ENCODE data around the gene DUSP14.
"Not testable (repeated sequence)": the region's sequence is repeated elsewhere in the genome, so short reads cannot be mapped to it uniquely, and the experiment has no call there.

DUSP14 gene, protein sequence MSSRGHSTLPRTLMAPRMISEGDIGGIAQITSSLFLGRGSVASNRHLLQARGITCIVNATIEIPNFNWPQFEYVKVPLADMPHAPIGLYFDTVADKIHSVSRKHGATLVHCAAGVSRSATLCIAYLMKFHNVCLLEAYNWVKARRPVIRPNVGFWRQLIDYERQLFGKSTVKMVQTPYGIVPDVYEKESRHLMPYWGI

DNA sequence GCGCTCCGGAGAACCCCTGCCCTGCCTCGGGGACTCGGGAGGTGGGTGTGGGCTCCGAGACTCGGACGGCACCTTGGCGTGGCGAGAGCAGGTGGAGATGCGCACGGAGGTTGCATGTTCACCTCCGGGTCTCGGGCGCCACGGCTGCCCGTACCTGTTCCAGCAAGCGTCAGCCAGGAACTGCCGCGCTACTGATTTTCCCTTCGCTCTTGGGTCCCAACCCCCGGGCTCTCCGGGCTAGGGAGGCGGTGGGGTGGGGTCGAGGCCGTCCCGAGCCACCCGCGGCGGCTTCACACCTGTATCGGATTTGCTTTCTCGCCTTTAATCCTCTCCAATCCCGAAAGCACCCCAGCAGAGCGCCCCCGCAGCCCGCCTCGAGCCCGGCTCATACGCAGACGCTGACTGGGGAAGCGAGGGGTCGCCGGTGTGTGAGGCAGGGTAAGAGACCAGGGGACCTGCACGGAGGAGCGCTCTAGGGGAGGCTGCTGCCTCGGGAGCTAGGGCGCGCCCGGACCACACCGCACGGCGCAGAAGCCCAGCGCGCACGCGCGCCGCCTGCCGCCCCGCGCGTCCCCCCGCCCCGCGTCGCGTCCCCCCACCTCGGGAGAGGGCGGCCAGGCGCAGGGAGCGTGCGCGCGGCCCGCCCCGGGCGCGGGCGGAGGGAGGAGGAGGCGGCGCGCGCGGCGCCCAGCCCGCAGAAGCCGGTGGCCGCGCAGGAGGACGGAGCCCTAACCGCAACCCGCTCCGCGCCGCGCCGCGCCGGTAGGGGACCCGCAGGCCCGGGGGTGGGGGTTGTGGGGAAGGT is at the start of gene DUSP14:
DUSP14 (plus strand) TSS at position 695 of the 805 bp plus-strand sequence. CDS start 22,382 bp downstream, outside the sequence.
- DNase-seq: no peak

DNA sequence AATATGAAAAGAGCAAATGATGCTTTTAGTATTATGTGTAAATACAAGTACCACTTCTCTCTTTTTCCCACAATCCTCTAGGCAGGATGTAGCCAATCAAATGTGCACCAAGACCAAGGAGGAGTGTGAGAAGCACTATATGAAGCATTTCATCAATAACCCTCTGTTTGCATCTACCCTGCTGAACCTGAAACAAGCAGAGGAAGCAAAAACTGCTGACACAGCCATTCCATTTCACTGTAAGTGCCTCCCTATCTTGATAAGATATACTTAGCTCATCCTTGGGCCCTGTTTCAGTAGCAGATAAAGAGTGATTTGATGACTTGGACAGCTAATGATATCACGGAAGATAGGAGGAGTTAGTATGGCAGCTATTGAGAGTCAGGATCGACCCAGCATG is 49.3 kb upstream of the DUSP14 start:
- no peak for DNase-seq

GRCh38 chr17:37441369-37442014 is 48.2 kb upstream of the DUSP14 start:
- DNase-seq: not testable (repeated sequence)

GRCh38 chr17:37446027-37446426 is 43.7 kb upstream of the DUSP14 start:
- no peak for DNase-seq

GRCh38 chr17:37447641-37448040 is 42.0 kb upstream of the DUSP14 start:
- no peak for DNase-seq

DNA sequence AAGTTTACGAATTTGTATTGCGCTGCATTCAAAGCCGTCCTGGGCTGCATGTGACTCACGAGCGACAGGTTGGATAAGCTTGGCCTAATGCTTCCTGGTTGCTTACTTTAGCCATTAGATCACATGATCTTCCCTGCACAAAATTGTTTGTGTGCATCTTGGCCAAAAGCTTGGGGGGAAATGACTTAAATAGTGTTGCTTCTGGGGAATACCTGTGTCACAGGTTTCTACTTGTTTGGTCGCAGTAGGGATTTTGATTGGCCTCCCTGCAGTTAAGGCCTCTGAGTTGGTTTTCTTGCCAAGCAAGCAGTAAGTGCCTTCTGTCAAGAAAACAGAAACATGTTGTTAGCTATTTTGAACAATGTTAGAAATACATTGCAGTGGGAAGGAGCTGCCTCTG is 39.6 kb upstream of the DUSP14 start:
- no peak for DNase-seq

DNA sequence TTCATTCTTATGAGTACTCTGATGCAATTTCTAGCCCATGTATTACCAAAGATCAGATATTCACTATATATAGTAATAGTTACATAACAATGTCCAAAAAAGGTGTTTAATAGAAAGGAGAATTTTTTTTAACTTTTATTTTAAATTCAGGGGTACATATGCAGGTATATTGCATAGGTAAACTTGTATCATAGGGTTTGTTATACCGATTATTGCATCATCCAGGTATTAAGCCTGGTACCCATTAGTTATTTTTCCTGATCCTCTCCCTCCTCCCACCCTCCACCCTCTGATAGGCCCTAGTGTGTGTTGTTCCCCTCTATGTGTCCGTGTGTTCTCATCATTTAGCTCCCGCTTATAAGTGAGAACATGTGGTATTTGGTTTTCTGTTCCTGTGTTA is 31.9 kb upstream of the DUSP14 start:
- DNase-seq: not testable (repeated sequence)

- DNase-seq: no peak
These were observed 30.9 kb upstream of the DUSP14 start for GRCh38 chr17:37458805-37459204.

GRCh38 chr17:37461668-37462067 is 28.0 kb upstream of the DUSP14 start:
- no peak for DNase-seq

DNA sequence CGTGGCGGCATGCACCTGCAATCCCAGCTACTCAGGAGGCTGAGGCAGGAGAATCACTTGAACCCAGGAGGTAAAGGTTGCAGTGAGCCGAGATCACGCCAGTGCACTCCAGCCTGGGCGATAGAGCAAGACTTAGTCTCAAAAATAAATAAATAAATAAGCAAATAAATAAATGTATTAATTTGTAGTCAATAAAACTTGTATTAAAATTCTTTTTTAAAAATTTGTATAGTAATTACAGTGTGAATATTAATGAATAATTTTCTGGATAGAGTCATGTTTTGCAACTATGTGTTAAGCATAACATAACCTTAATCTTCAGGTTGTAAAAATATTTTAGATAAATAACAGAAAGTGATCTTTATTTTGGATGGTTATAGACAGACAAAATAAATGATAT is 27.2 kb upstream of the DUSP14 start:
- no peak for DNase-seq

DNA sequence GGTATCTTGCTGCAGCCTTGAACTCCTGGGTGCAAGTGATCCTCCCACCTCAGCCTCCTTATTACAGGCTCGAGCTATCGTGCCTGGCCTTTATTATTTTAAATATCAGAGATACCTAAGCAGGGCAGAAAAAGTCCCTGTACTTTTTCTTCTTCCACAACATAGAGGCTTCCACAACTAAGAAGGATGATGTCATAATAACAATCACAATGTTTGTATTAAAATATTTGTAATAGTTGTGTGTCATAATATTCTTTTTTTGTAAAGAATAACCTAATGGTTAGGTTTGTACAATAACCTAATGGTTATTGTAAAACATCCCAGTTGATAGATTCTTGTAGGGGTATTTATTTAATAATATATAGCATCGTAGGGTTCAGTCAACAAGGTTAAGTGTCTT is 26.7 kb upstream of the DUSP14 start:
- no peak for DNase-seq

DNA sequence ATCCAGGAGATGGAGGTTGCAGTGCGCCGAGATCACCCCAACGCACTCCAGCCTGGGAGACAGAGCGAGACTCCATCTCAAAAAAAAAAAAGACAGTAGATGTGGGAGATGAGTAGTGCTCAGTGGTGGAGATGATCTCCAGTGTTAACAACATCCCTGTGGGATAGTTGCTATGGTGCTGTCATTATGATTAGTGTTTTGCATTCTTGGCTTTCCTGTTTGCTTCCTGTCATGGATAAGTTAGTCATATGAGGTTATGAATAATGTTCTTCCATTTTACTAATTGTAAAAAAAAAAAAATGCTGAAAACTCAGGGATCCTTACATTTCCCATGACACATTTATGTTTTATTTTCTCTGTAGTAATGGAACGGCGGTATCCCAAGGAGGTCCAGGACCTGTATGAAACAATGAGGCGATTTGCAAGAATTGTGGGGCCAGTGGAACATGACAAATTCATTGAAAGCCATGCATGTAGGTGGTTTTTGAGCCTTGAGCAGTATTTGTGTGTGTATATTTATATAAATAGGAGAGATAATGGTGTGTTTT is 24.5 kb upstream of the DUSP14 start:
- no peak for DNase-seq

- no peak for DNase-seq
These were observed 23.2 kb upstream of the DUSP14 start for GRCh38 chr17:37466471-37466870.

DNA sequence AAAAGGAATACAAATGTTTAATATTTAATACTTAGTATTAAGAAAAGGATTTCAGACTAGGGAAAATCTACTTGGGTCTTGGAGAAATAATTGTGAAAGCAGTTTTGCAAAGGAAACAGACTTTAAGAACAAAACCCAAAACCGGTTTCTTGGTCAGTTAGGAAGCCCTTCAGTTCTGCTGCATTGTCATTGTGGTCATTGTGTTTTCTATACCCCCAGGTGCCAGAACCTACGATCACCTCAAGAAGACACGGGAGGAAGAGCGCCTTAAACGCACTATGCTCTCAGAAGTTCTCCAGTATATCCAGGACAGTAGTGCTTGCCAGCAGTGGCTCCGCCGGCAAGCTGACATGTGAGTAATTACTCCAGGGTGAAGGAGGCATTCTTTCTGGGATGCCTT is 19.5 kb upstream of the DUSP14 start:
- no peak for DNase-seq

- no peak for DNase-seq
These were observed 13.8 kb upstream of the DUSP14 start for GRCh38 chr17:37475731-37476420.

DNA sequence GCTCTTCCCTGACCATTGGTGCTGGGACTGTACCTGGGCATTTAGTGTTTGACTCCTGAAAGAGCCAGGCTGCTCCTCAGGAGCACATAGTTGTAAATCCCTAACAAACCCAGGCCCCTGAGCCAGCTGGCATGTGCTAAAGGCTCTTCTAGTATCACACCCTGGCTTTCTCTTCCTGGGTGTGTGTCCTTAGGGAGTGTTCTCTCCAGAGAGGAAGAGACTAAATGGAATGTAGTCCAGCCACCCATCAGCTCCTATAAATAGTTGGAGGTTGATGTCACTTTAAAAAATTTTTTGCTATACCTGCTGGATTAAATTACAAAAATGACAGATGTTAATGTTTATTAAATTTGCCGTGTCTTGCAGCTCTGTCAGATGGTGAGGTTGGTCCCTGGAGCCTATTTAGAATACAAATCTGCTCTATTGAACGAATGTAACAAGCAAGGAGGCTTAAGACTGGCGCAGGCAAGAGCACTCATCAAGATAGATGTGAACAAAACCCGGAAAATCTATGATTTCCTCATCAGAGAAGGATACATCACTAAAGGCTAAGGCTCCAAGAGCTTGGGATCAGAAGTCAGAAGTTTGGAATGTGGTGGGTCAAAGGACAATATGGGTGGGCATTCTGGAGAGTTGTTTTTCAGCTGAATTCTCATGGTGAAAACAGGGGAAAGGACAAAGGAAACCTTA is 13.1 kb upstream of the DUSP14 start:
- DNase-seq: no peak

DNA sequence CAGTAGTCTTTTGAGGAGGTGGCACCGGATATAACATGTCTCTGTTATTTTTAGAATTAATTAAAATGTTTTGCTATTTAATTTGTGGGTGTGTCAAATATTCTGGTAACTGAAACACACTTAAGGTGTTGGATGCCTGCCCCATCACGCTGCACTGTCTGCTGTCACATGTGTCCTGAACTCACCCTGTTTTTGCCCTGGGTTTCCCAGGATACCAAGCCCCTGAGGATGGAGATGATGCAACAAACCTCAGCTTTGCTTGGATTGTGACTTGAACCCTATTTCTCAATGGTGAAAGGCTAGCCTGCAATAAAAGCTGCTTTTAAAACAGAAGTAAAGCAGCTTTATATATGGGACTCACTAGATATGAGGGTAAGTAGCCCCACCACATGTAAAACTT is 11.5 kb upstream of the DUSP14 start:
- no peak for DNase-seq

DNA sequence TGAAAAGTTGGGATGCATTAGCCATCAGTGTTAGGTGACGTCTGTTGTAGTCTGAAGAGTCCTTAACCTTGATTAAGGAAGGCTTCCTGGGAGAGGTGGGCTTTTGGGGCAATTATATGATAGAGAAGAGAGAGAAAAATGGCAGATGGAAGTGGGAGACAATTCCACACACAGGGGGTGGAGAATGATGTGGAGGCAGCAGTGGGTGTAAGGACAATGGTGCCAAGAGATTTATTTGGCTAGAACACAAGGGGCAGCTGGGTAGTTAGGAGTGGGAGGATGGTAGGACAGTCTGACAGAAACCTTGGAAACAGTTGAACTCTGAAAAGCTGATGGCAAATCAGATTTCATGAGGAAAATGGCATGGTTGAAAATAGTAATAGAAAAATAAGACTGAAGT is 10.7 kb upstream of the DUSP14 start:
- DNase-seq: no peak

GRCh38 chr17:37480427-37480826 is 9.3 kb upstream of the DUSP14 start:
- DNase-seq: no peak

DNA sequence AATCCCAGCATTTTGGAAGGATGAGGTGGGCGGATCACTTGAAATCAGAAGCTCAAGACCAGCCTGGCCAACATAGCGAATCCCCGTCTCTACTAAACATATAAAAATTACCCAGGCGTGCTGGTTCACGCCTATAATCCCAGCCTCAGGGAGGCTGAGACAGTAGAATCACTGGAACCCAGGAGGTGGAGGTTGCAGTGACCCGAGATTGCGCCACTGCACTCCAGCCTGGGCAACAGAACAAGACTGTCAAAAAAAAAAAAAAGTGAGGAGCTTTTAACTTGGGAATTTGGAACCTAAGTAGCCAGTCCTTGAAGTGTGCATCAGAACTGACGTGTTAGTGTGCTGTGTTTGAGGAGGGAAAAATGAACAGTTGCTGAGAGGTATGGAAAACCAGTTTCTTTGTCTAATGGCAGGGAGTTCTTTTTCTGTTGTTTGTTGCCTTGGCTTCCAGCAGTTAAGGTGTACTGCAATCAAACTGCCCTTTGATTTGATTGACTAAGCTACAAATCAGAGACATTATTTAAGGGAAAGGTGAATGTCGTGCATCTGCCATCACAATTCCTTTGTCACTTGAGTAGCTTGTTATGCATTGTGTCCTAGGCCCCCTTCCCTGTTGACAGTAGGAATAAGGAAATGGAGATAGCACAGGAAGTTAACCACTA is 8.6 kb upstream of the DUSP14 start:
- no peak for DNase-seq

GRCh38 chr17:37483311-37484039 is 6.2 kb upstream of the DUSP14 start:
- DNase-seq: no peak

Measured in NCI-H1417 treated with DMSO at 0.1 percent for 48 hours (cell line).